SW 1271 (cell line): ENCODE data around the gene CCL4.
"Not testable (repeated sequence)": the region's sequence is repeated elsewhere in the genome, so short reads cannot be mapped to it uniquely, and the experiment has no call there.

Source experiments
- DNase-seq, 2 experiments: peaks; one replicate each; lab custom pipeline; 2025; lab: John Stamatoyannopoulos, UW

CCL4 gene

DNA sequence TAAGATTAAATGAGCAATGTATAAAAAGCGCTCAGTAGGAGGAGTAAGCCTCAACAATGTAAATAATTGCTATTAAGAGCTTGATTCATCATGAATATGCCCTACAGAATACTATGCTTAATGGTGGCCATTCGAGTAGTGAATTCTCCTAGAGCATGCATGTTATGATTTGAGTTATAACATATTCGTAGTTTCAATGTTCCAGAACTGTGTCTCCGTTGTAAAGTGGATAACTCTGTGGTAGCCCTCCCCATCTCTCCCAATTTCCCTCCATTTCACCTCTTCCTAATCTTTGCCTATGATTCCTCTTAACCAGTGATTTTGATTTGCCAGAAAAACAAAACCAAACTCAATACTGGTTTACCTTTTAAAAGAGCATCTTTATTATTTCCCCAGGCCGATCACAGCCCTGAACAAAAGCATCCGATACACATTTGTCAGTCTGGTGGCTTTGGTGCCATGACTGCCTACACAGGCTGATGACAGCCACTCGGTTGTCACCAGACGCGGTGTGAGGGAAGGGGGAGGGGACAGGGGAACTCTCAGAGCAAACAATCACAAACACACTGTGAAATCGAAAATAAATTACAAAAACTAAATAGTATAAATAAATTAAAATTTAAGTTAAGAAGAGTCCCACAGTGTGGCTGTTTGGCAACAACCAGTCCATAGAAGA, 15.6 kb upstream of the CCL4 start:
- DNase-seq, result not testable (repeated sequence)

DNA sequence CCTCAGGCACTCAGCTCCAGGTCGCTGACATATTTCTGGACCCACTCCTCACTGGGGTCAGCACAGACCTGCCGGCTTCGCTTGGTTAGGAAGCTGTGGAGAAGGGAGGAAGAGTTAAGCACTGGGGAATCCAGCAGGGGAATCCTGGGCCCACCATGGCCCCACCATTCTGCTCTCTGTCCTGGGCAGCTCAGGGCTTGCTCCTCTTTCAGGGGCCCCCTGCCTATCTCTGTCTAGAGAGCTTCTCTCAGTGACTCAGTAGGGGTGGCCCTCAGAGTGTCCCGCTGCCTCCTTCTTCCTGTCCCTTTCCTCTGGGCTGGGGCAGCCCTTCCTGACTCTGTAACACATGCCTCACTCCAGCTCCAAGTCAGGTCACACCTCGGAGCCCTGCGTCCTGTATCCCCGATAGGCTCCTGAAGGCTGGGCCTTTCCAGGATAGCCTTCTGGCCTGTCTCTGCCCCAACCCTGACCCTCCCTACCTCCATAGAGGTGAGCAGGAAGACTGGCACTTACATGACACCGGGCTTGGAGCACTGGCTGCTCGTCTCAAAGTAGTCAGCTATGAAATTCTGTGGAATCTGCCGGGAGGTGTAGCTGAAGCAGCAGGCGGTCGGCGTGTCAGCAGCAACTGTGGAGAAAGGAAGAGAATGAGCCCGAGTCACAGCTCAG, 14.8 kb upstream of the CCL4 start:
- DNase-seq, result no peak

DNA sequence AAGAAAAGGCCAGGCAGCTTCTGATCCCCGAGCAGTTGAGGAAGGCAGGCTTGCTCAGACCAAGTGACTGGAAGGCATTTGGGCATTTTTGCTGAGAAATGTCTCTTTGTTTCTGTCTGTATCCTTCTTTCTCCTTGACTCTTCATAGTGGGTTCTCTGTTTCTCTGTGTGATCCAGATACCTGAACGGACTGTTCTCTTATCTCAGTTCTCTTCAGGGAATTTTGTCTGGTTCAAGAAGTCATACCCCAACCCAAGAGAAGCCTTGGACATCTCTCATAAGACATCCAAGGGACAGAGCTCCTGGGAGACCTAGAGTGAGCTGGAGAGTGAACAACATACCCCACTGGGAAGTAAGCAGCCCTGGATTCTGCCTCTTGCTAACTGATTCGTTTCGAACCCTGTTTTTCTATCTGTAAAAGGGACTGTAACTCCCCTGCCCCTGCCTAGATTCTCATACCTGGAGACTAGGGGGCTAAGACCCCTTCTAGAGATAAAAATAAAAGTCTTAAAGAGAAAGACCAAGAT, 14.2 kb upstream of the CCL4 start:
- no peak for DNase-seq

DNA sequence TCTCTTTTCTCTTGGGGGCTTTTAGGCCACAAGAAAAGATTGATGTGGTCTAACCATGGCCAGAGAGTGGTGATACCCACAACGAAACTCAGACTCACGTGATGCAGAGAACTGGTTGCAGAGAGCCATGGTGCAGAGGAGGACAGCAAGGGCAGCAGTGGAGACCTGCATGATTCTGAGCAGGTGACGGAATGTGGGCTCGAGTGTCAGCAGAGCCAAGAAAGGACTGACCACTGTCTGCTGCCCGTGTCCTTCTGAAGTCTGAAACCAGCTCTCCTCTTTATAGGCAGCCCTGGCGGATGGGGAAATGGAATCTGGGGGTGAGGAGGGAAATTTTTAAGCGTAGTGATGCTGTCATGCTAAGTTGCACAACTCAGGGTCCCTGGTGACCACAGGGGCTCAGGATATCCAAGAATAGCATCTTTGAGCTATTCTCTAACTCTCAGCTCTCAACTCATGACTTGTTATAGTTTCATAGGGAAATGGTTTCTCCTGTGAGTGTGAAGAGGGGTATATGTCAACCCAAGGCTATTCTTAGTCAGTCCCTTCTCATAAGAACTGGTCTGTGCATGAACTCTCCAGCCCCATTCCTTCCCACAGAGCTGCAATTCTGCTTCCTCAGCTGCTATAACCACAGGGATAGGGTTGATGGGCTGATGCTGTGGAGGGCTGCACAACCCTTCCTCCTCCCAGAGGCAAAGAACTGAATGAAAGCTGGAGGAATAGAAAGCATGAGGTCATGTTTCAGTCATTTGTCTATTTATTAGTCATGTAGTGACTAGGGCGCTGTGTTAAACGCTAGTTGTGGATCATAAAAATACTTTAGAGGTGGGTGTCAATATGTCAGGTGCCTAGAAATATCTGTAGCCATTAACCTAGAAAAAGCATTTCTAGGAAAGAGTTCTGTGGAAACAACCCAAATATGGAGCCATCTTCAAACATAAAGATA, 13.5 kb upstream of the CCL4 start, which contains the start of gene CCL3:
TSS of gene CCL3 (minus strand) at position 256 of the 949 bp plus-strand sequence. CDS start at position 171, 85 bp downstream.
- DNase-seq, result no peak

DNA sequence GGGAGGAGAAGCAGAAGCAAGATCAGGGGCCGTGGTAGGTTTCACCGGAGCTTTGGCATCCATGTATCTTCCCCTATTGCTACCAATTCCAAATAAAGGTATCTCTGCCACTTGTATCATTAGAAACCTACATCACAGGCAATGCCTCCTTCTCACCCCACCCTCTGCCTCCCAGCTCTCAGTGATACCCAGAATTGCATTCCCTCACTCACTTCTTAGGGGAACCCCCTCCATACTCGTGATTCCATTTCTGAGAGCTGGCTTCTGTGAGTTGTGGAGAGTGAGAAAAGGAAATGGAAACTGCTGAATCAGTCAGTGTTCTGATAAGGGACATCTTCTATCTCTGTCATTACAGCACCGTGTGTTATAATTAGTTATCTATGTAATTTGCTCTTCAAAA, 11.4 kb upstream of the CCL4 start:
- DNase-seq, result no peak

DNA sequence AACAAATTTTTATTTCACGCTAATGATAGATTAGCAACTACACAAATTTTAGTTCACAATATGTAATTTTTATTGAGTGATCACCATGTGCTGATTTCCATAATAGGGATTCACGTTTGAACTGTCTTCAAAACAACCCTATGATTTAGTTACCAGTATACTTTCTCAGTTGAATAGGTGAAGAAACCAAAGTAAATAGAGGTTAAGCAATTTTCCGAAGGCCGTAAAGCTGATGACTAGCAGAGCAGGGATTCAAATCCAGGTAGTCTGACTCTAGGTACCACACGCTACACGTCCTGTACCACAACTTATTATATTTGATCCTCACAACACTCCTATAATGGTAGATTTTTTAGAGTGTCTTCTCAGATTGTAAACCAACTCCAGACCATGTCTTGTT, 10.9 kb upstream of the CCL4 start:
- not testable (repeated sequence) for DNase-seq

DNA sequence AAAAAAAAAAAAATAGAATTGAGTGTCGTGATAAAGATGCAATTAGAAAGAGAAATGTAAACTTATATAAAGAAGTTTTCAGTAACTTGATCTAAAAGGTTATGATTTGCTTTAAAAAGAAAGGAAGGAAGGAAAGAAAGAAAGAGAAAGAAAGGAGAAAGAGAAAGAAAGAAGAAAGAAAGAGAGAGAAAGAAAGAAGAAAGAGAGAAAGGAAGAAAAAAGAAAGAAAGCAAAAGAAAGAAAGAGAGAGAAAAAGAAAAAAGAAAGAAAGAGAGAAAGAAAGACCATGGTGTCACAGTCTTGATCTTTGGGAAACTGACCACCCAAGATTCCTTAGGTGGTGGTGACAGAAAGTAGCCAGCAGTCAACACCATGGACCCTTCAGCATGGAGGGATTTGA, 9.4 kb upstream of the CCL4 start:
- no peak for DNase-seq

DNA sequence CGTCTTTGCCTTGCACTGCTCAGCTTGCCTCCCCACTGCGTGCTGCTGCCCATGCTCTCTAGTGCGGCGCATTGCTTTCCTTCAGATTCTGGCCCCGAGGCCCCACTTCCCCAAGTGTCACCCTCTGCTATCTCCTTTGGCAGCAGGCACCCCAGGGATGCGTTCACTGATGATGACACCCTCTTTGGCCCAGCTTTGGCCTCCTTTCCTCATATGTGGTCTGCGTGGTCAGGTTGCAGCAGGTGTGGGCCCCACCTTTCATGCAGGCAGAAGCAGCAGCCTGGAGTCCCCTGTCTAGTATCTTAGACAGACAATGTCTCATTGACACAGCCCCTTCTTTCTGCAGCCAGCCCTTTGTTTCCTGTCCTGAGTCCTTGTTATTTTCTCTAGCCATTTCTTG, 8.9 kb upstream of the CCL4 start:
- no peak for DNase-seq

DNA sequence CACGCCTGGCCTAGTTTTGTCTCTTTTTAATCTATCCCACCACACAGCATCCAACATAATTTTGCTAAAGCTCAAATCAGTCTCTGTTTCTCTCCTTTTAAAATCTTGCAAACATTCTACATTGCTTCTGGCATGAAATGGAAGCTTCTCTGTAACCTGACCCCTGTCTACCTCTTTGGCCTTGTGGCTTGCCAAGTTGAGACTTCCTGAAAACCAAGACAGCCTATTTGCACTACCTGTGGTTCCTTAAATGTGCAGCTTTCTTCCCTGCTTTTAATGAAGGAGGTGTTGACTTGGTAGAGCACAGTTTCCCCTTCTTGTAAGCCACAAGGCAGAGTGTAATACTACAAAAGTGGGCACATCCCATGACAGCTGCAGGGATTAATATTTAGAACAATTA, 7.6 kb upstream of the CCL4 start:
- no peak for DNase-seq

DNA sequence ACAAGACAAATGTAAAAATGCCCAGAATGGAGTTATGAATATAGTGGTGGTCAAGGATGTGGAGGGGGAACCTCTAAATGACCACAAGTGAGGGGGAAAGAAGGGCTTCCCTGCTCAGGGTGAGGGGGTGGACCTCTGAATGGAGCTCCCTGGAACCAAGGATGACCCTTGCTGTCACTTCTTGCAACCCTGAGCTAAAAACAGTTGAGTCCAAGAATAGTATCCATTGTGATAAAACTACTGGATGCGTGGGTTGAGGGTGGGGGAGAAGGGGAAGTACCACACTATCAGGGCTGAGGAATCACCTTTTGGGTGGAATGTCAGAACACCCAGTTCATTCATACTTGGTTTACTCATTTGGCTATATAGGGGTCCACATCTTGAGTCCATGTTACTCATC, 4.6 kb upstream of the CCL4 start:
- DNase-seq, result not testable (repeated sequence)

DNA sequence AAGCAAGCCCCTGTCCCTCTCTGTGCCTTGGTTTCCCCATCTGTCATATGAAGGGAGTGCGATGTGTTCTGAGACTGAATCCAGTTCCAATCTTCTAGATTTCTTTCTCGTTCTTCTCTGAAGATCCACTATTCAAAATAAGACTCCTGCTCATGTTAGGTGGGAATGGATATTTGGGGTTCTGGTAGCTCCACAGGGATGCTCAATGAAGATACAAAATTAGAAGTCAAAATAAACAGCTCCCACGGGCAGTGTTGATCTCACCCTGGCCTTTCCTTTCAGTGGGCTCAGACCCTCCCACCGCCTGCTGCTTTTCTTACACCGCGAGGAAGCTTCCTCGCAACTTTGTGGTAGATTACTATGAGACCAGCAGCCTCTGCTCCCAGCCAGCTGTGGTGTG, 619 bp downstream of the CCL4 start:
- not testable (repeated sequence) for DNase-seq

DNA sequence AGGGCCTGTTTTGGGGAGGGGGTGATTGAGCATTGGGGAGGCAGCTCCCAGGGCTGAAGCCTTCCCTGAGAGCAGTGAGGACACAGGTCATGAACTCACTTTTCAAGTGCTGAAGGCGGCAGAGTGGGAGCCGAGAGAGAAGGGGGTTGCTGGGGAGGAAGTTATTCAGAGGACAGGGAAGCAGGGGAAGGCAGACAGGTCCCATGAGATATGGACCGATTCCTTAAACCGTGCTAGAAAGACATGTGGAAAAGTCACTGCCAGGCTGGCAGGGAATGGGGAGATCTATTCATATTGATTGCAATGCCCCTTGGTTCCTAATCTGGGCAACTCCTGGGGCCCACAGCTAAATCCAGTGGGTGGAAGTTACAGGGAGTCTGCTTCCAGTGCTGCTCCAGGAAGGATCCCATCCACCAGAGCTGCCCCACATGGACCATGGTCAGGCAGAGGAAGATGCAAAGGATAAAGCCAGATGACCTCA, 1.1 kb downstream of the CCL4 start:
- no peak for DNase-seq

DNA sequence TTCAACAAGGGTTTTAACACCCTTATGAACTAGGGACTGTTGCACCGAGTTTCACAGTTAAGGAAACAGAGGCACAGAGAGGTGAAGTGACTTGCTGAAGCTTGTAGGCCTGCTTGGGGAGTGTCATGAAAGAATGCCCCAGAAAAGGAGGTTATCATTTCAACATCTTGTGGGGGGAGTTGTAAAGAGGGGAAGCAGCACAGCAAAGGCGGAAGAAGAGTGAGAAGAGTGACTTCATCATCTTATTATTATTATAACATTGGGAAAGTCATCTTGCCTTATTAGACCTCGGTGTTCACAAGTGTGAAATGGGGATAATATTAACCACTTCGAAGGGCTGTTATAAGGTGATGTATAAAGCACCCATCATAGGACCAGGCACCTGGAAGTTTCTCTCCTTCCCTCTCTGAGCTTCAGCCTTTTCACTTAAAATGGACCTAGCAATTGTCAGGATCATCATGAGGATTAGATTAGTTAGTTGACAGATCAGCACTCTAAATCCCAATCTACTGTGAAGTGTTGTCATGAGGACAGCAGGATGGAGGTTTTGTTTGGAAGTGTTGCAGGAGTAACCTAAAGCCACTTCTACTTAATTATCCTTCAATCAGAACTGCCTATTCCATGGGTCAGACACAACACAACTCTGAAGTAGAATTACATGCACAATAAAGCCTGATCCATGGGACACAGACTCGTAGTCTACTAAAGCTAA, 2.3 kb downstream of the CCL4 start:
- DNase-seq, result no peak

DNA sequence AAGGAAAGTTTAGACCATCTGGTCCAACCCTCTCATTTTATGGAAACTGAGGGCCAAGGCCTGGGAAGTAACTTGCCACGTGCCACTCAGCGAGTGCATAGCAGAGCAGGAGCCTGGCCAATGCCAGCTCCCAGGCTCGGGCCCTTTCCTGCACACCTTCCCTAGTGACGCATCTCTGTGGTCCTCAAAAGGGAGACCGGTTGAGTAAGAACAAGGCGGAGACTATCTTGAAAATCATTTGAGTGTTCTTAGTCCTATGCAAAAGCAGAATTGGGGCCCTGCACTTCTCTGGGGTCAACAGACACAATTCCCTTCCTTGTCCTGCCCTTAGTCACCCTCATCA, 2.8 kb downstream of the CCL4 start:
- no peak for DNase-seq

DNA sequence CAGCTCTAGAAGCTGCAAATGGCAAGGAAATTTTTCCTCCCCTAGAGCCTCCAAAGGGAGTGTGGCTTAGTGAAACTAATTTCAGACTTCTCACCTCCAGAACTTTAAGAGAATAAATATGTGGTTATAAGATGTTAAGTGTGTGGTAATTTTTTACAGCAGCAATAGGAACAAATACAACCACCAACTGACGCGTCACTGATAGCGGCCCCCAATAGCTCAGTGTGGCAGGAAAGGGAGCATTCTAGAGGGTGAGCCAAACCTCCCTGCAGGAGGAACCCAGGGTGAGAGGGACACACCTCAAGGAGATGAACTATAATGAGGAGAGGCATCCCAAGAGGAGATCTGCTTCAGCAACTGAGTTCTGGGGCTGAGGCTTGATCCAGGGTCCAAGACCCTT, 4.0 kb downstream of the CCL4 start:
- no peak for DNase-seq

DNA sequence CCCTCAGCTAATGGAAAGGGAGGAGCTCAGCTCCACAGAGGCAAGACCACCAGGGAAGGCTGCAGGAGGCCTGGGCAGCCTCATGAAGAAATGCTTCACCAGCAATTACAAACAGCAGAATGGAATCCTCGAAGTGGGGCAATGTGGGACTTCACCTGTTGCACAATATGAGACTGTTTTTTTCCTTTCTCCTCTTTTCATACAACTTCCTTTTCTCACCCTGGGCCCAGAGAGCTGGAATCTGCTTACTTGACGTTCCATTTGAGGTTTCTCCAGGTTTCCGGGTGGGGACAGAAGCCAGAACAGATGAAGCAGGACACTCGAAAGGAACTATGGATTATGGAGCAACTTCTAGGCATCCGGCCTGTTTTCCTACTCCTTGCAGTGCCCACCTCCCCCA, 4.6 kb downstream of the CCL4 start:
- not testable (repeated sequence) for DNase-seq

DNA sequence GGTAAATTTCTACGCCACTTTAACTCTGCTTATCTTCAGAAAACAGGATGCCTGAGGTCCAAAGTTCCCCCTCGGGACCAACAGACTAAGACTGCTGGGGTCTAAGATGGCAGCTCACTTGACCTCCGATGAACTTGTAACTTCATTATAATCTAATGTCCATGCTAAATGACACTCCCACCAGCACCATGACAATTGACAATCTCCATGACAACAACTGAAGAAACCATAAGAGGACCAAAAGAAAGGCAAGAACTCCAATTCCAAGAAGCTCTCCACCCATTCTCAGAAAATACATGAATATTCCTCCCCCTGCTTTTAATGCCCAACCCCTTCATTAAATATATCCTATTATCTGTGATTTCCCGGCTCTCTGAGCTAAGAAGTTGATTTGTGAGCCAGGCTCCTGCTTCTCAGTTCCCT, 7.5 kb downstream of the CCL4 start:
- DNase-seq, result no peak

DNA sequence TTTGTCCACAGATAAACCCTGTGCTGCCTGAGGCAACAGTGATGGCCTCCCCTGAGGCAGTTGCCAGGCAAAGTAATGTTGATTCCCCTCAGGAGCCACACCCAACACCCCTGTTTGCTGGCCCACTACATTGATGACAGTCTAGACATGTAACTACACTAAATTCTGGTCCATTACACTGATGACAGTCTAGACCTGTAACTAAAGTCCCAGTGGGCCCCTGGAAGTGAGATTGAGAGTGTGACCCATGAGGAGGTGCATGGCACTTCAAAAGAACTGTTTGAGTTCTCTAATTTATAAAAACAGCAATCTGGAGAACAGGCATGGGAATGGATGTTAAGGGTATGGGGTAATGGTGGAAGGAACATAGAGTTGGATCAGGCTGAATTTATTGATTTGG, 8.9 kb downstream of the CCL4 start:
- DNase-seq, result no peak

DNA sequence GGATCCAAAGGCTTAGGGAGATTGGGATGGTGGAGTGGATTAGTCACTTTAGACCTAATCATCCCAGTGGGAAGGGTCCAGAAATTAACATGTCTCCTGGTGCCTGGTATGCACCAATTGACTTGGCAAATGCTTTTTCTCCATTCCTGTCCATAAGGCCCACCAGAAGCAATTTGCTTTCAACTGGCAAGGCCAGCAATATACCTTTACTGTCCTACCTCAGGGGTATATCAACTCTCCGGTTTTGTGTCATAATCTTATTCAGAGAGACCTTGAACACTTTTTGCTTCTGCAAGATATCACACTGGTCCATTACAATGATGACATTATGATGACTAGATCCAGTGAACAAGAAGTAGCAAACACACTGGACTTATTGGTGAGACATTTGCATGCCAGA, 9.5 kb downstream of the CCL4 start:
- not testable (repeated sequence) for DNase-seq

DNA sequence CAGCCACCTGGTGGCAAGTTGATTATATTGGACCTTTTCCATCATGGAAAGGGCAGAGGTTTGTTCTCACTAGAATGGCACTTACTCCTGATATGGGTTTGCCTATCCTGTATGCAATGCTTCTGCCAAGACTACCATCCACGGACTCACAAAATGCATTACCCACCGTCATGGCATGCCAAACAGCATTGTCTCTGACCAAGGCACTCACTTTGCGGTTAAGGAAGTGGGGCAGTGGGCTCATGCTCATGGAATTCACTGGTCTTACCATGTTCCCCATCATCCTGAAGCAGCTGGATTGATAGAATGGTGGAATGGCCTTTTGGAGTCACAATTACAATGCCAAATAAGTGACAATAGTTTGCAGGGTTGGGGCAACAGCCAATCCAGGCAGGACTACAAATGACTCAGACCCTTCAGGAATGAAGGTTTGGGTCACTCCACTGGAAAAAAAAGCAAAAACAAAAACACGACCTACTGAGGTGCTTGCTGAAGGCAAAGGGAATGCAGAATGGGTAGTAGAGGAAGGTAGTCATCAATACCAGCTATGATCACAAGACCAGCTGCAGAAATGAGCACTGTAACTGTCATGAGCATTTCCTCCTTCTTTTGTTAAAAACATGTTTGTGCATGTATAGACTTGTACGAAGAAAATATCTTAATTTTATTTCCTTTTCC, 11.5 kb downstream of the CCL4 start:
- not testable (repeated sequence) for DNase-seq

DNA sequence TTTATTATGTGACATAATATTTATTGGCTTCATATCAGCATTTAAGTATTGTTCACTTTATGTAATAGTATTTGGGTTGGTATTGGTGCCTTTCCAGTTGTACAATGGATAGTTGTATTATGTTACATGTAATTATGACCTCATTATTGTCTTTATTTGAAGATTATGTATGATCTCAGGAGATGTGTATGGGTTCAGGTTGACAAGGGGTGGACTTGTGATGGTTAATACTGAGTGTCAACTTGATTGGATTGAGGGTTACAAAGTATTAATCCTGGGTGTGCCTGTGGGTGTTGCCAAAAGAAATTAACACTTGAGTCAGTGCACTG, 12.0 kb downstream of the CCL4 start:
- DNase-seq, result not testable (repeated sequence)
